SK-N-MC (cell line): ENCODE results near the gene FBXO31.

ENCODE experiments used
- EZH2 ChIP-seq: fragments of 200-600 bp; sonication (generic); IDR thresholded peaks from one replicate; pipeline ENCODE4 v1.6.1; 2017; ENCODE audit warnings: antibody characterized with exemption
- FOXP2 ChIP-seq: optimal IDR thresholded peaks from 2 replicates; pipeline ENCODE3; 2011; ENCODE audit warnings: mild to moderate bottlenecking, moderate library complexity; ENCODE audit not compliant: insufficient read depth; ENCODE audit errors: extremely low read length, control extremely low read depth
- POLR2AphosphoS5 ChIP-seq: IDR thresholded peaks from 2 replicates; pipeline ENCODE4 v1.6.1; 2012; ENCODE audit warnings: mild to moderate bottlenecking, low read depth, low read length, borderline replicate concordance

DNA sequence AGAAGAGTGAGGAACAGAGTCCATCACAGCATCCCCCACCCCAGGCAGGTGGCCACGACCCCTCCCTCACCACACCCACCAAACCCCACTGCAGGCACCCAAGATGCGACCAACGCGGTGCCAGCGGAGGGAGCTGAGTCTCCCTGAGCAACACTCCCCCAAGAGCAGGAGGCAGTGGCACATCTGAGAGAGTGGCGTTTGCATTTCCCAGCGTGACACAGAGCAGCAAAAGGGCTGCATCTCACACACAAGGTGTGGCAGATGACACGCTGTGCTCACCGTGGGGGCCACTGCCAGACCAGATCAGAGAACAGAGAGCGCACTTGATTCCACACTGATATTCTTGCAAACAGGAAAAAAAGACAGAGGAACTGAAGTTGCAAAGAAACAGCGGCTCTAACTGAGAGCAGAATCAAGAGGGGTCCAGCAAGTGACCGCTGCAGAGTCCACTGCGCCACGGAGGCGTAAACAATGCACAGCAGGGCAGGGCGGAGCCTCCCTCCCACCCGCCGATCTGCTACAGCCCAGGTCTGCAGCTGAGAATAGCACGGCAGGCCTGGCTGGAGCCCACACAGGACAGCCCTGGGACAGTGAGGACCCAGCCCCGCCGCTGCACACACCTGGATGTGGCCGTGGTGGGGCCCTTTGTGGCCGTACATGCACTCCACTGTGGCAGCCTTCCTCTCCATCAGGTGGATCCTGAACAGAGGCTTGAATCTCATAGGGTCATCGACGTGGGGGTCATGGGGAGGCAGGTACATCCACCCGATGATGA is 40.4 kb downstream of the FBXO31 start:
- TF ChIP-seq POLR2AphosphoS5 (no peak), EZH2 (no peak), FOXP2 (no peak)
